ENCODE measurements around the gene ABHD12.
A peak's percentile ranks its signal among the peaks of the same experiment; 100 is the strongest.
"Not testable (repeated sequence)": the region's sequence is repeated elsewhere in the genome, so short reads cannot be mapped to it uniquely, and the experiment has no call there.

The ABHD12 gene

DNA sequence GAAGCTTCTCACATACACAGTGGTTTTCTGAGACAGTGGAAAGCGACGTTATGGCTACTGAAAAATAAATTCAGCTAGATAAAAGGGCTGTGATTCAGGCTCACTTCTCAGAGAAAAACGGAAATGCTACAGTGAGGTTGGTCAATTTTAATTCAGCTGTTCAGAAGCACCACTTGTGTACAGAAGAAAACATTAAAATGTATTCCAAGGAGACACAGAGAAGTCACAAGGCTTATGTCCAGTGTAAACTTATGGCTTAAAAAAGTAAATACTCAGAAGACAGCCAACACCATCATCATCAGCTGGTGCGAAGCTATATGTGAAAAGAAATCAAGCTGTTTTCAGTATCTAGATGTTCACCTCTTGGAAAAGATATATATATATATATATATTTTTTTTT lies 68.6 kb downstream of the ABHD12 start:
- DNase-seq (ENCODE audit: low spot score), result no peak

DNA sequence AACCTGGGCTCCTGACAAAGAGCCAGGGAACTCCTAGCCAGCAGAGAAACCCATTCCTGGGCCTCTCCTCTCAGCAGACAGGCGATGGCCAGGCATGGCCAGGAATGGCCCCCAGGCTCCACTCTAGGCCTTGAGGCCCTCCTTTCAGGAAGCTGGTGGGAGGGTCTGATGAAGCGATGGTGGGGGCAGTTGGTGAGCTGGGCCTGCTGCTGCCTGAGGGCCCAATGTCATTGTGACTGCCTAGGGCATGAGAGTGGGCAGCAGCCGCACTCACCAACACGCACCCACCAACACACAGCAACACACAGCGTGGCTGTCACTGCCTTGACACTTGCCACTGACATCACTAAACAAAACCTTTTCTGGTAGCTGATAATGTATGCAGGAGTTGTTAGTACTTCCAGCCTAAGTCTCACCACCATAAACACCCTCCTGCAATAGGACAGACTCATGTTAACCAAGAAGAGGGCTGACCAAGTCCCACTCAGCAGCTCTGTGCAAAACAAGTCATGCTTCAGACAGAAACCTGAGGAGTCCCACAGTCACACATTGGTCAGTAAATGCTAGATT lies 69.3 kb downstream of the ABHD12 start:
- no peak for DNase-seq (ENCODE audit: low spot score)

- DNase-seq (ENCODE audit: low spot score), result no peak
Observed at GRCh38 chr20:25320035-25320800, 70.4 kb downstream of the ABHD12 start.

- DNase-seq (ENCODE audit: low spot score), result no peak
Observed at GRCh38 chr20:25319241-25320034, 71.2 kb downstream of the ABHD12 start.

DNA sequence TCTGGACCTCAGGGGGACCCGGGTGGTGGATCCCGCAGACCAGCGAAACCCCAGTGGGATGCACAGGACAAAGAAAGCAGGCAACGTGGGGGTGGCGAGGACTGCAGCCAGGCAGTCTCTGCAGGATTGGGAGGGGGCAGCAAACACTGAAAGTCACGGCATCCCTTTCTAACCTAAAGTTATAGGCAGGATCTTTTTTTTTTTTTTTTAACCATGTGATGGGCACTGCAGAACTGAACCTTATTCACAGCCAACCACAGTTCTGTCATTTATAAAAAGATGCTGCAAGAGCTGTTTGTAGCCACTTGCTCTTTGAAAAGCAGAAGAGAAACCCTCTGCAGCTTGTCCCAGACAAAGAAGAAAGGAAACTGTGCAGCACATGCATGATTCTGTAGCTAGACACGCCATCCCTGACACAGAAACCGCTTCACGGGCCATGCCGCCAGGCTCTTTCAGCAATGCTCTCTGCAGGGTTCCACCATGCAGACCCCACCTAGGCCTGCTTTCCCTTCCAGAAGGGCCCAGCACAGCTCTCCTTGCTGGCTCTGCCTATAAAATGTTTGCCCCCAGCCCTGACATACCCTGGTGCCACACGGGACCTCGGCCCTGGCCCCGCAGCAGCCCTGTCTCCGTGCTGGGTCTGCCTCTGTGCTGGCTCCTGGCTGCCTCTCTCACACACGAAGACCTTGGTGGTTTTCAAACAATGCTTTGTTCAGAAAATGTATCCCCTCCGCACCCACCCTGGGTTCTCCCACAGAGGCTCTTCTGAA lies 72.0 kb downstream of the ABHD12 start:
- DNase-seq (ENCODE audit: low spot score), result no peak

DNA sequence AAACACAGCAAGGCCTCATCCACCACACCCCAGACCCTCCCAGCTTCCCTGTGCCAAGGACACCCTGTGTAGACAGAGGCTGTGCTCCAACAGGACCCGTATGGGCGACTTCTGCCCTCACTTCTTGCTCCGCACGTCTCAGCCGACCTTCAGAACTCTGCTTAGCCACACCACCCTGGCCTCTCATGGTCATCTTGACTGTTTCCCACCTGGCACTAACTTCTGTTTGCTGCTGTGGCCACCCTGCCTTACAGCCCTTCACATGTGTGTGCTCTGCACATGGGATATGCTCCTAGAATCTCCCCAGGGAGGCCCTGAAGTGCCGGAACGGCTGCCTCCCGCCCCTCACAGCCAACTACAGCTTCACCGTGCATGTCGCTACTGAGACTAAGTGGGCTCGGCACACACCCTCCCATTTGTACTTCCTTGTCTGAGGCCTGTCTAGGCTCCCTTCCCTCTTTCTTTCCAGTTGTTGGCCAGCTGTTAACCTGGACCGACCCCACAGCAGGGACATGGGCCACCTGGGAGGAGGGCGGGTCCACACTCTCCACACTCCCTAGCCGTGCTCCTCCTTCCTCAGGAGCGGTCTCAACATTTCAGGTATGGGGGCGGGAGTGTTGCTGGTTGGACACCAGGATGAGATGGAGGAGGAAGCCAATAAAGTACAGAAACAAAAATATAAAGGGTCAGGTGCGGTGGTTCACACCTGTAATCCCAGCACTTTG lies 73.1 kb downstream of the ABHD12 start:
- DNase-seq (ENCODE audit: low spot score), result no peak

GRCh38 chr20:25316506-25317190 lies 74.0 kb downstream of the ABHD12 start:
- no peak for DNase-seq (ENCODE audit: low spot score)

DNA sequence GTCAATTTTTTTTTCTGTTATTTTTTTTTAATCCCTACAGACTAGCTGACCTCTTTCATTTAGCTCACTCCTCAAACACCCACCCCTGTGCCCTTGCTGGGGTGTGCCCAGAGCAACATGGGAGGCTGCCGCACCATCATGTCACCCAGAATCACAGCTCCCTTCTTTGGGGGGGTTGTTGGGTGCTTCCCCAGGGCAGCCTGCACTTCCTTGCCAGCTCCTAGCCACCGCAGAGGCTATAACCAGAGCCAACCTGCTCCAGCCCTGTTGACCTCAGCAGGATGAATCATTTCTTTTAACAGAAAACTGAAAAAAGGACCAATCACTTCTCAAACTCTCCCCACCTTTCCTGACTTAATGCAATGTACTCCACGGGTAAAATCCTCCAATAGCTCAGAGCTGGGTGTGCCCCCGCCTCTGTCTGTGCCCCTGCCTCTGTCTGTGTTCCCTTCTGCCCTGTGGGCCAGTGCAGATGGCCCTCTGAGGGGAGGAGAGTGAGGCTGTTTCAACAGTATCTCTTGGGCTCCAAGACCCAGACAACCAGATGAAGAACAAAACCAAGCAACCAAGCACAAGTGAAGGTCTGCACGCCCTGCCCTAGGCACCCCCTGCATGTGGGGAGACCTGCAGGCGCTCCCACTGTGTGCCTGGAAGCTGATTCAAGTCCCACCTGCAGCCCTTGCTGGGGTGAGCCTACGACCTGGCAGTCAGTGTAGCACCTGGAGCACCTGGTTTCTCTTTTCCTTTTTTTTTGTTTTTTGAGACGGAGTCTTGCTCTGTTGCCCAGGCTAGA lies 75.0 kb downstream of the ABHD12 start:
- no peak for DNase-seq (ENCODE audit: low spot score)

GRCh38 chr20:25314497-25315417 lies 75.9 kb downstream of the ABHD12 start:
- DNase-seq (ENCODE audit: low spot score), result no peak

- DNase-seq (ENCODE audit: low spot score), result no peak
Observed at GRCh38 chr20:25313593-25313992, 77.0 kb downstream of the ABHD12 start.

DNA sequence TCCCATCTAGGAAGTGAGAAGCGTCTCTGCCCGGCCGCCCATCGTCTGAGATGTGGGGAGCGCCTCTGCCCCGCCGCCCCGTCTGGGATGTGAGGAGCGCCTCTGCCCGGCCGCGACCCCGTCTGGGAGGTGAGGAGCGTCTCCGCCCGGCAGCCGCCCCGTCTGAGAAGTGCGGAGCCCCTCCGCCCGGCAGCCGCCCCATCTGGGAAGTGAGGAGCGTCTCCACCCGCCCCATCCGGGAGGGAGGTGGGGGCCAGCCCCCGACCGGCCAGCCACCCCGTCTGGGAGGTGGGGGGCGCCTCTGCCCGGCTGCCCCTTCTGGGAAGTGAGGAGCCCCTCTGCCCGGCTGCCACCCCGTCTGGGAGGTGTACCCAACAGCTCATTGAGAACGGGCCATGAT lies 77.9 kb downstream of the ABHD12 start:
- DNase-seq (ENCODE audit: low spot score), result not testable (repeated sequence)

DNA sequence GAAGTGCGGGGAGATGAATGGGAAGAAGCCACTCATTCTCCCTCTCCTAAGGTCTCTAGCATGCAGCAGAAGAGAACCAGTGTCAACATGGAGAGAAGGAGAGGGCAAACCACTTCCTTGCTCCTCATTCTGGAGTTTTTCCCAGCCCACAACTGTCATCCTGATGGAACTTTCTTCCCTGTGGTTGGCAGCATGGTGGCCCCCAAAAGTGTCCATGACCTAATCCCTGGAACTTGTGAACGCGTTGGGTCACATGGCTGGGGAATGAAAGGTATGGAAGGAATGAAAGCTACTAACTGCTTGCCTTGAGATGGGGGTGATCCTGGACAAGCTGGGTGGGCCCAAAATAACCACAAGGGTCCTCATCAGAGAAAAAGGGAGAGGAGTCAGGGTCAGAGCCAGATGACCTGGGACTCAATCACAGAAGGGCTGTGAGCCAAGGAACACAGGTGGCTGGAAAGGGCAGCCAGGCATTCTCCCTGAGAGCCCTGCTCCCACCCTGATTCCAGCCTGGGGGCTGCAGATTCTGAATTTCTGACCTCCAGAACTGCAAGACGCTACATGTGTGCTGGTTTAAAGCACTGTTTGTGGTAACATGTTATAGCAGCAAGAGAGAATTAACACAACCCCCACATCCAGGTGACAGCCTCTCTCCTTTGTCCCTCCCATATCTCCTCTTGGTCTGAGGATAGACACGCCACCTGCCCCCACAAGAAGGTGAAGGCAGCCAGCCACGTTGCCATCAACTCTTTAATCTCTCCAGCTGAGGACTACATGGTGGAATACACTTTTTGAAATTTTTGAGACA lies 79.5 kb downstream of the ABHD12 start:
- no peak for DNase-seq (ENCODE audit: low spot score)

DNA sequence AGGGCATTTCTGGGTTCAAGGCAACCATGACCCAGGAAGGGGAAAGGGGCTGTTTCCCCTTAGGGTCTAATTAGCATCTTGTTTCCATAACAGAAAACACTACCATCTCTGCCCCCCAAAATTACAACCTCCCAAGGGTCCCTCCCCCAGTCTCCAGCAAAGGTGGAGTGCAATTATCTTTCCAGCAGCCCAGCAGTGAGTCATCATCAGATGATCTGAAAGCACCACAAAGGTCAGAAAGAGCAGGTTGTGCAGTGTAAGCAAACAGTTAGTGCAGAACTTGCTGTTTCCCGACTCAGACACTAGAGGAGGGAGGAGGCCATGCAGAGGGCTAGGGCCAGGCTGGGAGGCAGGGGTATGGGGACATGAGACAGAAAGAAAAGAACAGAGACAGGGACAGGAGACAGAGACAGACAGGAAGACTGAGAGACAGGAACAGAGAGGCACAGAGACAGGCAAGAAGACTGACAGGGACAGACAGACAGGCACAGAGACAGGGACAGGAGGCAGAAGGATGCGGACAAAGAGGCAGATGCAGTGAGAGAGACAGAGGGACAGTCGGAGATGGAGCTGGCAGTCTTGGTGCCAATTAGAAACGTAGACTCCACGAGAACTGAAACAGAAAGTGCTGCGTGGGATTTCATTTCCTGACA lies 80.2 kb downstream of the ABHD12 start:
- DNase-seq (ENCODE audit: low spot score), result peak; percentile 84

DNA sequence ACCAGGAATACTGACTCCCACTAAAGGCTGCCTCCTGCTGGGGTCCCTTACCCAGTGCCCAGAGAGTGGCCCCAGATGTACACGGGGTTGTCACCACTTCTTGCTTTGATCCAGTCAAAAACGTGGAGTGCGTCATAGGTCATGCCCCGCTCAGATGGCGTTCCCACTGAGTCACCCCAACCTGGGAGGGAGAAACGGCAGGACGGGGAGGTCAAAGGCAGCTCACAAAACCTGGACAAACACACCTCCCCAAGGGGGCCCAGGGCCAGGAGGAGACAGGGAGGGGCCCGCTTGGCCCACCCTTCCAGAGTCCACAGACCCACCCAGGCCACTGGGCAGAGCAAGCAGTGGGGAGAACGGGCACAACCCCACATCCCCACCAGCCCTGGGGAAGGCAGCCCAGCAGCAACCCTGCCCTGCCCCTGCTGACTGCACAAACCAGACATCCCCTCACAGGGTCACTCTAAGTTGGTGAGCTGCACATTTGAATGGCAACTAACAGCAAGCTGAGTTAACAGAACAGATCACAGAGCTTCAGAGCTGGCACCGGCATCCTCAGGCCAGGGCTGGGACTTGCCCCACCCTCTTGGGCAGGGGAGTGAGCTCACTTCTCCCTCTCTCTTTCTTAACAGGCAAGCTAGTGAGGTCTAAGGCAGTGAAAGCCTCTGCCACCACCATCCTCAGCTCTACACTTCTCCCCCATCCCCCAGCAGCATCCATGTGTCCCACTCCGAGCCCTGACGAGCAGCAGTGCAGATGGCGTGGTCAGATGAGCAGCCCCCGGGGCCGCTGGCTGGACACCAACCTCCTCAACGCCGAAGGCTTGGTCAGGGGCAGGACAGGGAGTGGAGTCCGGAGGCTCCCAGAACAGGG lies 81.0 kb downstream of the ABHD12 start:
- DNase-seq (ENCODE audit: low spot score), result peak; percentile 85

GRCh38 chr20:25308671-25309394 lies 81.8 kb downstream of the ABHD12 start:
- DNase-seq (ENCODE audit: low spot score), result no peak

- DNase-seq (ENCODE audit: low spot score), result no peak
Observed at GRCh38 chr20:25308083-25308491, 82.5 kb downstream of the ABHD12 start.

Measured in LoVo (cell line).